OCI-LY7 (cell line): Measurements from ENCODE around the gene AKAP17A.

Experiments
- CTCF ChIP-seq: fragments of 200-600 bp; sonication (generic); conservative IDR thresholded peaks from 2 replicates; pipeline ENCODE4 v1.5.1; 2014; ENCODE audit warnings: mild to moderate bottlenecking, antibody characterized with exemption, low read length, moderate library complexity, mixed read lengths
- EZH2phosphoT487 ChIP-seq: fragments of 200-600 bp; sonication (generic); IDR thresholded peaks from 2 replicates; pipeline ENCODE4 v1.6.1; 2018; ENCODE audit warnings: low read depth, borderline replicate concordance, mild to moderate bottlenecking, mixed run types, antibody characterized with exemption, low read length, moderate library complexity, mixed read lengths

GRCh38 chrX:1610736-1611135, 19.3 kb downstream of the AKAP17A start:
- TF ChIP-seq CTCF (no peak), EZH2phosphoT487 (no peak)
